HT-29 (cell line): ENCODE results near the gene ACSF2. TPM values are rescaled to one million over a fixed set of nuclear protein-coding genes. Genes with fewer than 3 reads are reported as not detected.

Source experiments
- small RNA-seq: library from RNA; depleted of rRNA; stranded (forward); fragments of <200 nt; gene quantifications from one replicate; pipeline ENCODE3, GENCODE V24; 2014
- total RNA-seq: library from RNA; depleted of rRNA; stranded (reverse); fragments of >200 nt; shearing (Covaris generic); gene quantifications from 2 replicates; pipeline ENCODE4 v1.2.3, GENCODE V29; 2014; rRNA removed

The ACSF2 gene
- total RNA-seq, 1 experiment from 2014 or later = 60.0 TPM

Small RNA genes lying within 50 kb of the gene (small RNA-seq; reads per million reads assigned to genes)
- not detected for gene RF00019

Other genes with a start within 250 kb of the ACSF2 start
- 0.38 and 0.83 TPM in 2 replicates for gene COL1A1, start 224.6 kb upstream of the ACSF2 start, total RNA-seq
- gene TMEM92, start 151.8 kb upstream of the ACSF2 start, total RNA-seq = 5.9 and 17.8 TPM in 2 replicates
- gene XYLT2, start 80.1 kb upstream of the ACSF2 start, total RNA-seq = 34.6 and 40.0 TPM in 2 replicates
- gene MRPL27, start 53.0 kb upstream of the ACSF2 start, total RNA-seq = 71.2 and 120 TPM in 2 replicates
- 7.5 and 11.8 TPM in 2 replicates for gene EME1, start 53.0 kb upstream of the ACSF2 start, total RNA-seq
- gene LRRC59, start 28.7 kb upstream of the ACSF2 start, total RNA-seq = 137 and 155 TPM in 2 replicates
- not detected in 2 replicates for gene CHAD, start 42.7 kb downstream of the ACSF2 start, total RNA-seq
- gene RSAD1, start 52.6 kb downstream of the ACSF2 start, total RNA-seq = 27.9 and 30.9 TPM in 2 replicates
- gene MYCBPAP, start 82.2 kb downstream of the ACSF2 start, total RNA-seq = not detected in 2 replicates
- 25.6 and 25.8 TPM in 2 replicates for gene EPN3, start 106.5 kb downstream of the ACSF2 start, total RNA-seq
- gene SPATA20, start 121.0 kb downstream of the ACSF2 start, total RNA-seq = 37.5 and 44.9 TPM in 2 replicates
- gene CACNA1G, start 134.5 kb downstream of the ACSF2 start, total RNA-seq = 0.05 and 0.57 TPM in 2 replicates
- 286 and 313 TPM in 2 replicates for gene ABCC3, start 208.7 kb downstream of the ACSF2 start, total RNA-seq